IPS-15b (cell line): Measurements from ENCODE around the gene LGALS4.
"Not testable (repeated sequence)": the region's sequence is repeated elsewhere in the genome, so short reads cannot be mapped to it uniquely, and the experiment has no call there.

Experiments used
- H3K27me3 ChIP-seq: one replicate; pipeline ENCODE4 v1.6.1; 2013; ENCODE audit warnings: low read length; ENCODE audit not compliant: control insufficient read depth, insufficient read depth
- H3K36me3 ChIP-seq: one replicate; pipeline ENCODE4 v1.6.1; 2013; ENCODE audit warnings: low read length; ENCODE audit not compliant: control insufficient read depth, insufficient read depth
- H3K4me1 ChIP-seq: one replicate; pipeline ENCODE4 v1.6.1; 2013; ENCODE audit warnings: mild to moderate bottlenecking, low read length; ENCODE audit not compliant: control insufficient read depth, insufficient read depth
- H3K4me3 ChIP-seq: one replicate; pipeline ENCODE4 v1.5.1; 2013; ENCODE audit warnings: low read depth, low read length
- H3K9ac ChIP-seq: one replicate; pipeline ENCODE4 v1.6.1; 2013; ENCODE audit warnings: low read depth, mild to moderate bottlenecking, low read length
- H3K9me3 ChIP-seq: one replicate; pipeline ENCODE4 v1.6.1; 2013; ENCODE audit warnings: mild to moderate bottlenecking, low read length; ENCODE audit not compliant: control insufficient read depth, insufficient read depth

The LGALS4 gene, protein sequence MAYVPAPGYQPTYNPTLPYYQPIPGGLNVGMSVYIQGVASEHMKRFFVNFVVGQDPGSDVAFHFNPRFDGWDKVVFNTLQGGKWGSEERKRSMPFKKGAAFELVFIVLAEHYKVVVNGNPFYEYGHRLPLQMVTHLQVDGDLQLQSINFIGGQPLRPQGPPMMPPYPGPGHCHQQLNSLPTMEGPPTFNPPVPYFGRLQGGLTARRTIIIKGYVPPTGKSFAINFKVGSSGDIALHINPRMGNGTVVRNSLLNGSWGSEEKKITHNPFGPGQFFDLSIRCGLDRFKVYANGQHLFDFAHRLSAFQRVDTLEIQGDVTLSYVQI

DNA sequence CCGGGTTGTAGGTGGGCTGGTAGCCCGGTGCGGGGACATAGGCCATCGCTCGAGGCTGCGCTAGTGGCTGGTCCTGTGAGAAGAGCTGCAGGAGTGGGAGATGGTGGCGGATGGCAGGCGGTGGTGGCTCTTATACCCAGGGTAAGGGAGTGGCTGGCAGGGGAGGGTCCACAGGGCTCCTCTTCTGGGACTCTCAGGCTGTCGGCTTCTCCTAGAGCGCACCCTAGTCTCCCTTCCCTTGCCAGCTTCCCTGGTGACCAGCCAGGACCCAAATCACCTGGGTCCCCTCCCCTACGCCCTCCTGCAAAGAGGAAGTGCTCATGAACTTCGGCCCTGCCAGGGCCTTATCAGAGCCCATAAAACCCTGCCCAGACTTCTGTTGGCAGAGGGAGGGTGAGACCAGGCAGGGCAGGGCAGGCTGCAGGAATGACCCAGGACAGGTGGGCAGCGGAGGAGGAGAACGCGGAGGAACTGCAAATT, at the start of gene LGALS4:
Gene LGALS4, minus strand, starts transcription at position 105 of the 480 bp plus-strand sequence. Its CDS starts 59 bp downstream, at position 46.
- Histone ChIP-seq H3K27me3 (no peaks in the 10 kb centered on the region), H3K9ac (no peak within 1 kb of the TSS), H3K4me3 (no peak within 1 kb of the TSS), H3K9me3 (no peaks in the 10 kb centered on the region), H3K36me3 (peaks cover 18% of the 10 kb centered on the region), H3K4me1 (no peaks in the 10 kb centered on the region)

DNA sequence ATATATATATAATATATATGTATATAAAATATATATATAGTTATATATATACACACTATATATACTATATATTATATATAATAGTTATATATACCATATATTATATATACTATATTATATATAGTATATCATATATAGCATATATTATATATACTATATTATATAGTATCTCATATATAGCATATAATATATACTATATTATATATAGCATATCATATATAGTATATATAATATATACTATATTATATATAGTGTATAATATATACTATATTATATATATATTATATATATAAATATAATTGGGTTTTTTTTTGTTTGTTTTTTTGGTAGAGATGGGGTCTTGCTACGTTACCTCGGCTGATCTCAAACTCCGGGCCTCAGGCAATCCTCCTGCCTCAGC, 48.6 kb upstream of the LGALS4 start:
- no peak overlapping the region for H3K9ac ChIP-seq
- H3K4me1 ChIP-seq, result no peaks in the 10 kb centered on the region
- H3K9me3 ChIP-seq, result no peaks in the 10 kb centered on the region
- H3K27me3 ChIP-seq, result no peaks in the 10 kb centered on the region
- no peak overlapping the region for H3K4me3 ChIP-seq
- no peaks in the 10 kb centered on the region for H3K36me3 ChIP-seq

DNA sequence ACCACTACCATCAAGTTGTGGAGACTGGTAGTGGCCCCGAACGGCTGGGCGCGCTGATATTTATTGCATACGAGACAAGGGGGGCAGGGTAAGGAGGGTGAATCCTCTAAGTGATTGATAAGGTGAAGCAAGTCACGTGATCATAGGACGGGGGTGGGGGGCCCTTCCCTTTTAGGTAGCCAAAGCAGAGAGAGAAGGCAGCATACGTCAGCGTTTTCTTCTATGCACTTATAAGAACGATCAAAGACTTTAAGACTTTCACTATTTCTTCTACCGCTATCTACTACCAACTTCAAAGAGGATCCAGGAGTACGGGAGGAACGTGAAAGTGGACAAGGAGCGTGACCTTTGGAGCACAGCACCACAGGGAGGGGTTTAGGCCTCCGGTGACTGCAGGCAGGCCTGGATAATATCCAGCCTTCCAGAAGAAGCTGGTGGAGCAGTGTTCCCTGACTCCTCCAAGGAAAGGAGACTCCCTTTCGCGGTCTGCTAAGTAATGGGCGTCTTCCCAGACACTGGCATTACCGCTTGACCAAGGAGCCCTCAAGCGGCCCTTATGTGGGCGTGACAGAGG, 47.0 kb upstream of the LGALS4 start:
- H3K4me1 ChIP-seq, H3K4me3 ChIP-seq, H3K27me3 ChIP-seq, H3K9me3 ChIP-seq, H3K9ac ChIP-seq, H3K36me3 ChIP-seq: not testable (repeated sequence)

DNA sequence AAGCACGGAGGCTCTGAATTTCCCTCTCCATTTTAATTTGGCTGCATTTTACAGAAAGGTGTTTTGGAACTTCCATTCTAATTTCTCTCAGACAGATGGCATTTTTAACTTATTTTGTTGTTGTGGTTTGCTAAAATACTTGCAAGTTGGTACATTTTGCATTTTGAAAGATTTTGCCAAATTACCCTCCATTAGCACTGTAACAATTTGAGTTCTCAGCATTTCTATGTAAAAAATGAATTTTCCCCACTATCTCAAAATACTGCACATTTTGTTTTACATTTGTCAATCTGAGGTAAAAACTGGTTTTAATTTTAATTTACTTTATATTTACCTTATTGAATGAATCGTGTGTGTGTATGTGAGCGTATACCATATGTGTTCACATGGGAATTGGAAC, 44.1 kb upstream of the LGALS4 start:
- H3K4me1 ChIP-seq, result no peaks in the 10 kb centered on the region
- no peaks in the 10 kb centered on the region for H3K36me3 ChIP-seq
- H3K27me3 ChIP-seq, result no peaks in the 10 kb centered on the region
- H3K9ac ChIP-seq, result no peak overlapping the region
- no peak overlapping the region for H3K4me3 ChIP-seq
- no peaks in the 10 kb centered on the region for H3K9me3 ChIP-seq

DNA sequence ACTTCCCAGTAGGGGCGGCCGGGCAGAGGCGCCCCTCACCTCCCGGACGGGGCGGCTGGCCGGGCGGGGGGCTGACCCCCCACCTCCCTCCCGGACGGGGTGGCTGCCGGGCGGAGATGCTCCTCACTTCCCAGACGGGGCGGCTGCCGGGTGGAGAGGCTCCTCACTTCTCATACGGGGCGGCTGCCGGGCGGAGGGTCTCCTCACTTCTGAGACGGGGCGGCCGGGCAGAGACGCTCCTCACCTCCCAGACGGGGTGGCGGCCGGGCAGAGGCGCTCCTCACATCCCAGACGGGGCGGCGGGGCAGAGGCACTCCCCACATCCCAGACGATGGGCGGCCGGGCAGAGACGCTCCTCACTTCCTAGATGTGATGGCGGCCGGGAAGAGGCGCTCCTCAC, 43.0 kb upstream of the LGALS4 start:
- H3K9me3 ChIP-seq, H3K9ac ChIP-seq, H3K27me3 ChIP-seq, H3K36me3 ChIP-seq, H3K4me3 ChIP-seq, H3K4me1 ChIP-seq: not testable (repeated sequence)

DNA sequence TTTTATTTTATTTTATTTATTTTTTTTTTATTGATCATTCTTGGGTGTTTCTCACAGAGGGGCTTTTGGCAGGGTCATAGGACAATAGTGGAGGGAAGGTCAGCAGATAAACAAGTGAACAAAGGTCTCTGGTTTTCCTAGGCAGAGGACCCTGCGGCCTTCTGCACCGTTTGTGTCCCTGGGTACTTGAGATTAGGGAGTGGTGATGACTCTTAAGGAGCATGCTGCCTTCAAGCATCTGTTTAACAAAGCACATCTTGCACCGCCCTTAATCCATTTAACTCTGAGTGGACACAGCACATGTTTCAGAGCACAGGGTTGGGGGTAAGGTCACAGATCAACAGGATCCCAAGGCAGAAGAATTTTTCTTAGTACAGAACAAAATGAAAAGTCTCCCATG, 42.2 kb upstream of the LGALS4 start:
- not testable (repeated sequence) for H3K4me3 ChIP-seq, H3K4me1 ChIP-seq, H3K27me3 ChIP-seq, H3K9me3 ChIP-seq, H3K36me3 ChIP-seq, H3K9ac ChIP-seq

DNA sequence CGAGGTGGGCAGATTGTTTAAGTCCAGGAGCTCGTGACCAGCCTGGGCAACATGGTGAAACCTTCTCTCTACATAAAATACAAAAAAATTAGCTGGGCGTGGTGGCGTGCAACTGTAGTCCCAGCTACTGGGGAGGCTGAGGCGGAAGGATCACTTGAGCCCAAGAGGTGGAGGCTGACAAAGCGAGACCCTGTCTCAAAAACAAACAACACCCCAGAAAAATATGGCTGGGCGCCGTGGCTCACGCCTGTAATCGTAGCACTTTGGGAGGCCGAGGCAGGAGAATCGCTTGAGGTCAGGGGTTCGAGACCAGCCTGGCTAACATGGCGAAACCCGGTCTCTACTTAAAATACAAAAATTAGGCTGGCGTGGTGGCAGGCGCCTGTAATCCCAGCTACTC, 40.5 kb upstream of the LGALS4 start:
- H3K9ac ChIP-seq, result no peak overlapping the region
- H3K4me1 ChIP-seq, result no peaks in the 10 kb centered on the region
- peaks cover 8% of the 10 kb centered on the region for H3K36me3 ChIP-seq
- no peaks in the 10 kb centered on the region for H3K9me3 ChIP-seq
- no peaks in the 10 kb centered on the region for H3K27me3 ChIP-seq
- H3K4me3 ChIP-seq, result peak overlapping the region; percentile 86

DNA sequence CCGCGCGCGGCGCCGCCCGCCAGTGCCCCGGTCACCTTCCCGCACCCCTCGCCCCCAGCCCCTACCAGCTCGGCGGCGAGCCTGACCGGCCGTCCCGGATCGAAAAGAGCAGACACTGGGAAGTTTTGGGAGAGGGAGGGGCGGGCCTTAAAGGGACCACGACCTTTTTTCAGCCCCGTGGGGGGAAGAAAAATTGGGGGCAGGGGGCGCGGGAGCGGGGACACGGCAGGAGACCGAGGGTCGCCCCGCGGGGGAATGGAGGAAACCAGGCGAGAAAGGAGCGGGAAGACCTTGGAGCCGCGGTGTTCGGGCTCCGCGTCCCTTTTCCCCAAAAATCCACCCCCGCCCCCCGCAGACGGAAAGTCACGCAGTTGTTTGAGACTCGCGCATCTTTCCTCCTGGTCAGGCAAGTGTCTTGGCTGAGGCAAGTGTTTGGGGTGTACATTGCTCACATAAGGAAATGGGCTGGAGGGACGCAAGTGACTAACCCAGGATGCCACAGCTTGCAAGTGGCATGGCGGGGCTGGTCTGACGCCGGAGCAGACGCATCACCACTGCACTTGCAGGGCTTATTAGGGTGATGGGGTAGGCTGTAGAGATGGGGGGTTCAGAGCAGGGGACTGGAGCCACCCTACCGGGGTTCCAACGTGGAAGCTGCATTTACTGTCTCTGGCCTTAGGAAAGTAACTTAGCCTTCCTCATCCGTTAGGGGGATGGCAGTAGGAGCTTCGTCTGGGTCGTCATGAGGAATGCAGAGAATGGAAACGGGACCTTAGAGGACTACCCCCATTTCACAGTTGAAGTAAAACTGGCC, 39.7 kb upstream of the LGALS4 start:
- Histone ChIP-seq H3K9me3 (no peaks in the 10 kb centered on the region), H3K36me3 (peaks cover 11% of the 10 kb centered on the region), H3K4me3 (peak overlapping the region; percentile 86), H3K4me1 (no peaks in the 10 kb centered on the region), H3K9ac (peak overlapping the region; percentile 68), H3K27me3 (no peaks in the 10 kb centered on the region)

DNA sequence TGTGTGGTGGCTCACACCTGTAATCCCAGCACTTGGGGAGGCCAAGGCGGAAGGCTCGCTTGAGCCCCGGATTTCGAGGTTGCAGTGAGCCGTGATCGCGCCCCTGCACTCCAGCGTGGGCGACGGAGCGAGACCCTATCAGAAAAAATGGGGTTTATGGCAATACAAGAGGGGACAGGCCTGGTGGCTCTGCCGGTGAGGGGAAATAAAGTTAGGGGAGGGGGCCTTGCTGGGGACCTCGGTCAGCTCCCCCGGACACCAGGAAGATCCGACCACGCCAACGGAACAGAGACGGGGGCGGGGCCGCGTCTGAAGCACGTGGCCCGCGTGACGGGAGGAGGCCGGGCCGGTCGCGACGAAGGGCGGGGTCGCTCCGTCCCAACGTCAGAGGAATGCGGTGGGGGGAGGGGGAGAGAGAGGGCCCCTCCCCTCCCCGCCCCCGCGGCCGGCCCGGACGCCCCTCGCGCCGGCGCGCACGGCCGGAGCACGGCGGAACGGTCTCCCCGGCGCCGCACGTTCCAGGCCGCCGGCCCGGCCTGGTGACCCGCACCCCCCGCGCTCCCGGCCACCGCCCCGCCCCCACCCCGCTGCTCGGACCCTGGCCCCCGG, 39.0 kb upstream of the LGALS4 start:
- peaks cover 18% of the 10 kb centered on the region for H3K36me3 ChIP-seq
- H3K4me3 ChIP-seq, result peak overlapping the region; percentile 86
- H3K9ac ChIP-seq, result no peak overlapping the region
- H3K4me1 ChIP-seq, result no peaks in the 10 kb centered on the region
- H3K9me3 ChIP-seq, result no peaks in the 10 kb centered on the region
- H3K27me3 ChIP-seq, result no peaks in the 10 kb centered on the region

DNA sequence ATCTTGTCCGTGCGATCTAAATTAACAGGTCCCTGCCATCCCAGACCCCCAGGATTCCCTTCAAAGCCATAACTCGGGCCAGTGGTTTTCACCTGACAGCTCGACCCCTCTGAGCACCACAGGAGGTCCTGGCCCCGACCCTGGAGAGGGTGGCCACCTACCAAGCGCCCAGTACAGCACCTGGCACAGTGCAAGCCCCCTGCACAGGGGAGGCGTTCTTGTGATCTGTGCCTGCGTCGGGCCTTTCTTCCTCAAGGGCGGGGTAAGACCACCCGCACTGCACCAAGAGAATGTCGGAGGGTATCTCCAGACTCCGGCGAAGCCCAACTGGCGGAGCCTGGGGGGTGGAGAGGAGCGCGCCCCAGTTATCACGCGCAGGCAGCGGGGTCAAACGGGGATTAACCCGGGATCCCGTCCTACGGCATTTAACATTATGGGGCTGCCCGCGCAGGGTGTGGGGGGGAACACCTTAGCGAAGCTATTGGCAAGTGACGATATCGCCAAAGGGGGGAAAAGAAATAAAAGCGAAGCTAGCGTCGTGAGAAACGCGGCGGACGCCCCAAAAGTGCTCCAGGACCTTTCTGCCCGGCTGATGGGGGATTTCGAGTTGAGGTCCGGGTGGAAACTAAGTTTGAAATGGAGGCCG, 38.4 kb upstream of the LGALS4 start:
- no peaks in the 10 kb centered on the region for H3K4me1 ChIP-seq
- H3K9ac ChIP-seq, result peak overlapping the region; percentile 66
- H3K36me3 ChIP-seq, result peaks cover 24% of the 10 kb centered on the region
- peak overlapping the region; percentile 86 for H3K4me3 ChIP-seq
- H3K9me3 ChIP-seq, result no peaks in the 10 kb centered on the region
- no peaks in the 10 kb centered on the region for H3K27me3 ChIP-seq

DNA sequence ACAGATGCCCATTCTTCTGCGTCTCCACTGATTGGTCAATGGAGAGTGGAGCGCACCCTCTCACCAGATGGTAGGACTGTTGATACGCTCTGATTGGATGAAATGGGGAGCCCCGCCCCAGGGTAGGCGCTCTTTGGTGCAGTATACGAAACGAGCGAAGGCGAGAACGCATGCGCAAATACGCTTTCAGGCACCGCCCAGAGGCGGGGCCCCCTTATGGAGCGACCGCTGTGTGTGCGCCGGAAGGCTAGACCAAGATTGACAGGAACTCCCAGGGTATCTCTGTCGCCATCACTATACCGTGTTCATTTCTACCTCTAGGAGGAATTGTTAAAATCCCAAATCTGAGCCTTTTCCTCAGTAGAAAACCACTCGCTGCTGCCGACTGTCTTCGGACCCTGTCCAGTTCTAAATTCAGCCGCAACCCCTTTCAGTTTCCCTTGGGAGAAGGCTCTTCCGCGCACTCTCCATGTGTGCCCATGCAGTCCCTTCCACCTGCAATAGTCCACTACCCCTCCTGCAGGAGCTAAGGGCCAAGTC, 37.8 kb upstream of the LGALS4 start:
- peak overlapping the region; percentile 86 for H3K4me3 ChIP-seq
- H3K9me3 ChIP-seq, result no peaks in the 10 kb centered on the region

More for the DNA sequence above, 37.8 kb upstream of the LGALS4 start:
- H3K36me3 ChIP-seq, result peaks cover 30% of the 10 kb centered on the region
- H3K27me3 ChIP-seq, result no peaks in the 10 kb centered on the region
- H3K9ac ChIP-seq, result peak overlapping the region; percentile 66
- H3K4me1 ChIP-seq, result no peaks in the 10 kb centered on the region
